HG03342 (cell line): Measurements from ENCODE around the gene ZNF136.

ENCODE experiments used
- ATAC-seq: cut with Tn5 transposase; IDR thresholded peaks from one replicate; pipeline ENCODE4 v1.9.1; 2021; ENCODE audit warnings: mild to moderate bottlenecking, moderate library complexity; ENCODE audit not compliant: unreplicated experiment

Gene ZNF136

DNA sequence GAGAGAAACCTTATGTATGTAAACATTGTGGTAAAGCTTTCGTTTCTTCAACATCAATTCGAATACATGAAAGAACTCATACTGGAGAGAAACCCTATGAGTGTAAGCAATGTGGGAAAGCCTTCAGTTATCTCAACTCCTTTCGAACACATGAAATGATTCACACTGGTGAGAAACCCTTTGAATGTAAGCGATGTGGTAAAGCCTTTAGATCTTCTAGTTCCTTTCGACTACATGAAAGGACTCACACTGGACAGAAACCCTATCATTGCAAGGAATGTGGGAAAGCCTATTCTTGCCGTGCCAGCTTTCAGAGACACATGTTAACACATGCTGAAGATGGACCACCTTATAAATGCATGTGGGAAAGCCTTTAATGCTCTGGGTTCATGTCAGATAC lies 24.7 kb downstream of the ZNF136 start:
- no peak for ATAC-seq

DNA sequence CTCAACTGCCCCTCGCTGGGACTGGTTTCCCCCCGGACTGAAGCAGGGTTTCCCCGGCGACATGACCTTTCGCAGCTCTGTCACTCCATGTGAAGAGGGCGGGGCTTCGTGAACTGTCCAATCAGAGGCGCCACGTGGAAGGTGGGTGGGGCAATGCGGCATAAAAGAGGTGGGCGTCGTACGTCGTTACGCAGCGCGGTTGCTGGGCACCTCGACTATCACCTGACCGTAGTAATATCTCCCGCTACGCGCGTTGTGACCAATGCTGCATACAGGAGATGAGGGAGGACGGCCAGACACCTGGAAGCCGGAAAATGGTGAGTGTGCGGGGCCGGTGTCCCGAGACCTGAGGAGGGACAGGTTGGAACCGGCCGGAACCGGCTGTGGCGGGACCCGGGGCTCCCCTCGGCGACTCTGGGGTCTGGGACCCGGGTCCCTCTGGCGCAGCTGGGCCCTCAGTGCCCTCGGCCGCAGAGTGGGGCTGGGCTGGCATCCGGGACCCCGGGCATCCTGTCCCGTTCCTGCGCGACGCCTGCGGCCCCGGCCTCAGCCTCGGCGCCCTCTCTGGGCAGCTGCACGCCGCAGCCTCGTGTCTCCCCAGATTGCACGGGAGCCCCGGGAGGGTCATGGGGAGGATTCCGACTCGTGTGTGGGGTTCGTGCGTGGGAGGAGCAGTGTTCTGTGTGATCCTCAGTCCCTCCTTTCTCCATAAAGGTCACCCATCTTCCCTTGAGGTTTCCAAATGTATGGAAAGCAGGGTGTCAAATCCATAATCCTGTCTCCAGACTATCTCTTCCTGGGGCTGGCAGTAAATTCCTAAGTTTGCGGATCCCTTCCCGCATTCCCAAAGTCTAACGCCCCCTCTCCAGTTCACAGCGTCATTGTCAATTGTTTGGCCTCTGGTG lies 32.2 kb downstream of the ZNF136 start:
- no peak for ATAC-seq

DNA sequence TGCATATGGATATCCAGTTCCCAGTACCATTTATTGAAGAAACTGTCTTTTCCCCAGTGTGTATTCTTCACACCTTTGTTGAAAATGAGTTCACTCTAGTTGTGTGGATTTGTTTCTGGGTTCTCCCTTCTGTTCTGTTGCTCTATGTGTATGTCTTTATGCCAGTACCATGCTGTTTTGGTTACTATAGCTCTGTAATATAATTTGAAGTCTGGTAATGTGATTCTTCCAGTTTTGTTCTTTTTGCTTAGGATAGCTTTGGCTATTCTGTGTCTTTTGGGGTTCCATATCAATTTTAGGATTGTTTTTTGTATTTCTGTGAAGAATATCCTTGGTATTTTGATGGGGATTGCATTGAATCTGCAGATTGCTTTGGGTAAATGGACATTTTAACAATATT lies 35.2 kb downstream of the ZNF136 start:
- ATAC-seq: no peak

DNA sequence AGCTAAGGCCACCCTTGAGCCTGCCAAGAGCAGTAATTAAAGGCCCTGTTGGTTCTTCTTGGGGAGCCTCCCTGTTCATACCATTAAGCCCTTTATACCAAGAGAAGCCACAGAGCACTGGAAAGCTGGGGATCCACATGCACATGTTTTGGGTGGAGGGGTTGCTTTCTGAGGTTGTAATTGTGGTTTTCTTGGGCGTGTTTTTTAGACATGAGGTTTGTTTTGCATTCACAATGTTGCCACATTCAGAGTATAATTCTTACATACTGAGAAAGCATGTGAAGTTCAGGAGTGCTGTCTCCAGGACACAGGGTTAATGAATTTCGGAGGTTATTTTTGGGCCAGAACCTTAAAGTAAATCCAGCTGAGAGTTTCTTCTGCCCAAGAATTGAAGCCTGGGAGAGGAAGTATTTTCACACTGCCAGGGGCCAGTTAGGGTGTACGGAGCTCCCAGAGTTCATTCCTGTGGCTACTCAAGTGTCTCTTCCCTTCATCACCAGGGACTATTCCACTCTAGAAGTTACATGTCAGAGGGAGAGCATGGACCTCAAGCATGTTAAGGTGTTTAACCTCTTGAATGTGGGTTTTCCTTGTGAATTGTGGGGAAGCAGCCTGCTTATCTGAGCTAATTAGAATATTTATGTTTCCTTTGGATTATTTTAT lies 37.0 kb downstream of the ZNF136 start:
- ATAC-seq: no peak

DNA sequence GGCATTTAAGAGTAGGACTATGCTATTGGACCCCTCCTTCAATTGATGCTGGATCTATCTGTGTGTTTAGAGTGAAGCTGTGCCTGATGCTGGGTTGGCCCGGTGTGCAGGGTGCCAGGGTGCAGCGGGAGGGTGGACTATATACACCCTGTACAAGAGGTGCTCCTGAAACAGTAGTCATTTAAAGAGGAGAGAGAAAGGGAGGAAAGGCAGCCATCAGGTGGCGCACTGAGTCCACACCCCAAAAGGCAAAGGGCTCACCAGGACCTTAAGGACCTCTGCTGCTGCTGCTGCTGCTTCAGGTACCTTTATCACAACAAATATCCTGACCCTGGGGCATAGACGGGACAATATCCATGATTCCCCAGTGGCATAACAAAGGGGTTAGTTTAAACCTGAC lies 39.4 kb downstream of the ZNF136 start:
- no peak for ATAC-seq

DNA sequence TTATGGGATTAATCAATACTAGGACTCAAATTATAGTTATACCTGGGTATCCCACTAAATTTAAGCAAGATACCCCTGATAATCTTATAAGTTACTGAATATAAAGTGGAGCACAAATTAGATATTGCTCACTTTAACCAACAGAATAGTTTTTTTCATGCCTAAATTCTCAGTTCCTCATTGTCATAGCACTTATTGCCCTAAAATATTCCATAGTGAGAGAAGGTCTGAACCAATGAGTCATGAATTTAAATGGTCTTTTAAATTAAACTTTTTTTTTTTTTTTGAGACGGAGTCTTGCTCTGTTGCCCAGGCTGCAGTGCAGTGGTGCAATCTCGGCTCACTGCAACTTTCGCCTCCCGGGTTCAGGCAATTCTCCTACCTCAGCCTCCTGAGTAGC lies 42.4 kb downstream of the ZNF136 start:
- ATAC-seq: no peak

DNA sequence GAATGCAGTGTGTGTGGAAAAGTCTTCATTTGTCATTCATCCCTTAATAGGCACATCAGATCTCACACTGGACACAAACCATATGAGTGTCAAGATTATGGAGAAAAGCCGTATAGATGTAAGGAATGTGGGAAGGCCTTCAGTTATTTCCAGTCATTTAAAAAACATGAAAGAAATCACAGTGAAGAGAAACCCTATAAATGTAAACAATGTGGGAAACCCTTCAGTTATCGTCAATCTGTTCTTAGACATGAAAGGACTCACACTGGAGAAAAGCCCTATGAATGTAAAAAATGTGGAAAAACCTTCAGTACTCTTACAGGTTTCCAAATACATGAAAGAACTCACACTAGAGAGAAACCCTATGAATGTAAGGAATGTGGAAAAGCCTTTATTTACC lies 45.3 kb downstream of the ZNF136 start:
- ATAC-seq: no peak

DNA sequence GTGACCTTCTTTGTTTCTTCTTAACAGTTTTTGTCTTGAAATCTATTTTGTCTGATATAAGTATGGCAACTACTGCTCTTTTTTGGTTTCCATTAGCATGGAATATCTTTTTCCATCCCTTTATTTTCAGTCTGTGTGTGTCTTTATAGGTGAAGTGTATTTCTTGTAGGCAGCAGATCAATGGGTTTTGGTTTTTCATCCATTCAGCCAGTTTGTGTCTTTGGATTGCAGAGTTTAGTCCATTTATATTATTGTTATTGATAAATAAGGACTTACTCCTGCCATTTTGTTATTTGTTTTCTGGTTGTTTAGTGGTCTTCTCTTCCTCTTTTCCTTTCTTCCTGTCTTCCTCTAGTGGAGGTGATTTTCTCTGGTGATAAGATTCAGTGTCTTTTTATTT lies 54.4 kb downstream of the ZNF136 start:
- no peak for ATAC-seq

DNA sequence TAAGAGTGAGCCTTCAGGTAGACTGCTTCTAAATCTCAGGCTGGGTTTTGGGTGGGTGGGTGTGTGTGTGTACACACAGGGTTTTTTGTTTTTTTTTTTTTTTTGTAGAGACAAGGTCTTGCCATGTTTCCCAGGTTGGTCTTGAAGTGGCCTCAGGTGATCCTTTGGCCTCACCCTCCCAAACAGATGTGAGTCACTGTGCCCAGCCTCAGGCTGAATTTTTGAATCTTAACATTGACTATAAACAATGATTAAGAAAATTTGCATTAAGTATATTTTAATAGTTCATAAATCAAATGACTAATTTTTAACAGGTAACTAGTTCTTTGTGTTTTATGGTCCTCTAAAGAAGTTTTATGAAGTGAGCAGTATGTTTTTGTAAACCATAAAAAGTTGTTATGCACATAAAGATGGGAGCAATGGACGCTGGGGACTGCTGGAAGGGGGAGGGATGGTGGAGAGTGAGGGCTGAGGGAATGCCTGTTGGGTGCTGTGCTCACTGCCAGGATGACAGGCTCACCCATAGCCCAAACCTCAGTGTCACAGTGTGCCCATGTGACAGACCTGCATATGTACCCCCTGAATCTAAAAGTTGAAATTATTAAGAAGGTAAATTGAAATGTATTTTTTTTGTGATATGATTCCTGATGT lies 60.2 kb downstream of the ZNF136 start:
- ATAC-seq: no peak

DNA sequence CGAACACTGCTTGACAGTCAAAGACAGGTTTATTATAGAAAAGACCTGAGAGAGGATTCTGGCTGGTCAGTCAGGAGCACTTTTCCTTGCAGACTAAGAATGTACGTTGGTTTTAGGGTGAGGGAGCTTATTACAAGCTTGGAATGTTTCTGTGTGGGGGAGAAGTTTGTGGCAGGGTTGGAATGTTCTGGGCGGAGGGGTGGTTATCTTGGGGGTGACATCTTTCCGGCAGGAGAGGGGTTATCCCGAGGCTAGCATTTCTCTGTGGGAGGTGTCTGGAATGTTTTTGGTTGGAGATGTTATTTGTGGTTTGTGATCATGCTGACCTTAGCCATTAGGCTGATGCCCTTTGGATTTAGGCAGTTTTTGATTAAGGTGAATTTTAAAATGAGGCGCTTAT lies 61.8 kb downstream of the ZNF136 start:
- ATAC-seq: no peak

DNA sequence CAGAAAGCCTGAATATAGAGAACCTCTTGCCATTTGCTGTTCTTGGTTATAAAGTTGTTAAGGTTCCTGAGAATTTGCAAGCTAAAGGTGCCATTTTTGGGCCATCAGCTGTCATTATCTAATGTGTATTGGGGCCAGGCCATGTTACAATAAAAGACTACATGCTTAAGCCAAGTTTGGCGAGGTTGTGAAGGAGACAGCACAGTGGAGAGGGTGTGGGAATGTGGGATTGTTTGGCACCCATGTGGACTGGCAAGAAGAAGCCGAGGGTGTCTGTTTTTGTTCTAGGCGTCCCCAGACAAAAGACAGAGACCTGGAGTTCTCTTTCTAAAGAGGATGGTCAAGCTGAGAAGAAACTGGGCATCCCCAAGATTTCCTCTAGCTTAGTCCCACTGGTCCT lies 67.1 kb downstream of the ZNF136 start:
- no peak for ATAC-seq

DNA sequence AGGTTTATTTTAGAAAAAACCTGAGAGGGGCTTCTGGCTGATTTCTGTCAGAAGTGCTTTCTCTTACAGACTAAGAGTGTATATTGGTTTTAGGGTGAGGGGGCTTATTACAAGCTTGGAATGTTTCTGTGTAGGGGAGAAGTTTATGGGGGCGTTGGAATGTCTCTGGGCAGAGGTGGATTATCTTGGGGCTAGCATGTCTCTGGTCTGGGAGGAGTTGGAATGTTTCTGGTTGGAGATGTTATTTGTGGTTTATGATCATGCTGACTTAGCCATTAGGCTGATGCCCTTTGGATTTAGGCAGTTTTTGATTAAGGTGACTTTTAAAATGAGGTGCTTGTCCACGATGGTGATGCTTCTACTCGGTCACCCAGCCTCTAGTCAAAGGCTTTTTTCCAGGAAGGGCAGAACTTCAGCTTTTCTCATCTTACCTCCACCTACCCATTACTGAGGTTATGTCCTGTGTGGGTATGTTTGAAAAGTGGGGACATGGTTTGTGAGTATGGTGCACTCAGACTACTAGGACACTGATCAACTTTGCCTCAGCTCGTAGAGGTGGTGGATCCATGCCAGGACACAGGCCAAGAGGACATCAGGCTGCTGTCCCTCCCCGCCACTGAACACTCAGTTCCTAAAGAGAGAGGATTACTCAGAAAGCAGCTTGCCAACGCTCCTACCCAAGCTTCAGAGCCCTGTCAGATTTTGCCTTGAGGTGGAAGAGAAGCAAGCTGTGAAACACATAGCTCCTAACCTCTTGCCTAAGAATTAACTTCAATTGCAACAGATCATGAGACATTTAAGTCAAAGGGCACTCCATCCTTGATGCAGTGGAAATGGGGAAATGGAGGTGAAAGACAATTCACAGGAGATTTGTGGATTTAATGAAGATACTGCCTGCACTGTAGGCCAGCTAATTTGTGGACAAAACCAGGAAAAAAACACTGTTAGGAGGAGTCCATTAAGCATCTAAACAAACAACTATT lies 68.1 kb downstream of the ZNF136 start:
- no peak for ATAC-seq

DNA sequence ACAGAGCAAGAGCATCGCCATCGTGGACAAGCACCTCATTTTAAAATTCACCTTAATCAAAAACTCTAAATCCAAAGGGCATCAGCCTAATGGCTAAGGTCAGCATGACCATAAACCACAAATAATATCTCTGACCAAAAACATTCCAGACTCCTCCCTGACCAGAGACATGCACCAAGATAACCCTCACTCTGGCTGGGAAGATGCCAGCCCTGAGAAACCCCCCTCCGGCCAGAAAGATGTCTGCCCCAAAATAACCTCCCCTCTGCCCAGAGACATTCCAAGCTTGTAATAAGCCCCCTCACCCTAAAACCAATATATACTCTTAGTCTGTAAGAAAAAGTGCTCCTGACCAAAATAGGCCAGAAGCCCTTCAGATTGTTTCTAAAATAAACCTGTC lies 70.1 kb downstream of the ZNF136 start:
- ATAC-seq: no peak

DNA sequence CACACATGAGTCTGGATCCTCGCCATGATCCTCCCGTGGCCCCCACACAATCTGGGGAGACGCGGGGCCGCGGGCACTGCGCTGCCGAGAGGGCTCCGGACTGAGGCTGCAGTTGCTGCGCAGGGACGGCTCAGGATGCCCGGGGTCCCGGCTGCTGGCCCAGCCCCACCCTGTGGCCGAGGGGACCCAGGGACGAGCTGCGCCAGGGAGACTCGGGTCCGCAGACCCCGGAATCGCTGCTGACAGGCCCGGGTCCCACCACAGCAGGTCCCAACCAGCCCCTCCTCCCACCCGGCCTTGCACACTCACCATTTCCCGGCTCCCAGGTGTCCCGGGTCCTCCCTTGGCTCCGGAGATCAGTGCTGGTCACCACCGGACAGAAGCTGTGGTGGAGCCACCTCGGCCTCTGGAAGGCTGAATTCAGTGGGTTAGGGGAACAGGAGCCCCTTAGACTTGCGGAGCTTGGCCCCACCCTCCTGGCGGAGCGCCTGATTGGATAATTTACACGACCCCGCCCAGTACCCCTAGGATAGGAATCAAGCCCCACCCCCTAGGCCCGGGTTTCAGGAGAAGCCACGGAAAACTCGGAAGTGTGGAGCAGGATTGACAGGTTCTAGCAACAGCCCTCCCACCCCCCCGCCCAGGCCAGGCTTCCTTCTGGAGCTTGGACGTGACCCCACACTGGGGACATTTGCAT lies 74.4 kb downstream of the ZNF136 start:
- no peak for ATAC-seq
